GM12878 (cell line): ENCODE data around the gene A1BG. TPM values are rescaled to one million over a fixed set of nuclear protein-coding genes. Genes with fewer than 3 reads are reported as not detected.

ENCODE experiments used
- BHLHE40 ChIP-seq, 2 experiments: fragments of 450-650 bp in 1 of 2; IDR thresholded peaks; 2 replicates each; pipeline ENCODE4 v1.6.1; 2011 to 2017; ENCODE audit warnings: low read depth in 2 of 2, borderline replicate concordance in 1 of 2, improper control_type of control experiment in 1 of 2, low read length in 1 of 2, mild to moderate bottlenecking in 1 of 2
- CBFB ChIP-seq: IDR thresholded peaks from 2 replicates; pipeline ENCODE4 v1.6.1; 2016; ENCODE audit warnings: antibody characterized with exemption, low read depth
- HCFC1 ChIP-seq: fragments of 150-350 bp; IDR thresholded peaks from 2 replicates; pipeline ENCODE4 v1.6.1; 2014; ENCODE audit warnings: low read length
- JUND ChIP-seq: IDR thresholded peaks from 2 replicates; pipeline ENCODE4 v1.6.1; 2012; ENCODE audit warnings: low read depth, mild to moderate bottlenecking, low read length, improper control_type of control experiment, moderate library complexity
- NFXL1 ChIP-seq: fragments of 450-650 bp; IDR thresholded peaks from 2 replicates; pipeline ENCODE4 v1.6.1; 2017; ENCODE audit warnings: antibody characterized with exemption, mild to moderate bottlenecking, borderline replicate concordance
- SIX5 ChIP-seq: IDR thresholded peaks from 2 replicates; pipeline ENCODE4 v1.6.1; 2011; ENCODE audit warnings: mild to moderate bottlenecking, low read depth, low read length, moderate library complexity; ENCODE audit not compliant: severe bottlenecking
- polyA plus RNA-seq, 11 experiments: library from polyadenylated mRNA; depleted of rRNA in 4 of 11; unstranded in 6 of 11; stranded (reverse) in 5 of 11; fragments of >200 nt; fragmentation: Nextera tagmentation in 4 of 11; fragmentation: Illumina TruSeq in 1 of 11; extraction: Ambion mirVana in 4 of 11; extraction: Trizol in 1 of 11; gene quantifications; 1 replicate in 1 of 11; 2 replicates in 10 of 11; pipeline versions ENCODE4 v1.2.1 to v1.2.3, GENCODE V29; 2011 to 2016; ENCODE audit warnings: inconsistent platforms in 2 of 11, missing spikeins in 2 of 11, low read depth in 1 of 11
- total RNA-seq, 4 experiments: library from RNA; depleted of rRNA in 3 of 4; stranded (reverse); fragments of >200 nt in 3 of 4; fragmentation: Illumina TruSeq in 1 of 4; extraction: Trizol in 1 of 4; gene quantifications; 2 replicates each; pipeline versions ENCODE4 v1.2.1 to v1.2.3, GENCODE V29; 2013 to 2021
- TF ChIP-seq, protein P1 (sequence below): fragments of 450-650 bp; IDR thresholded peaks from 2 replicates; pipeline ENCODE4 v1.6.1; 2017; ENCODE audit warnings: low read depth, mild to moderate bottlenecking, moderate library complexity
- TF ChIP-seq, protein P2 (sequence below): IDR thresholded peaks from 2 replicates; pipeline ENCODE4 v1.6.1; 2012; ENCODE audit warnings: improper control_type of control experiment, low read depth, low read length; ENCODE audit not compliant: insufficient replicate concordance
- TF ChIP-seq, protein P3 (sequence below): fragments of 450-650 bp; IDR thresholded peaks from 2 replicates; pipeline ENCODE4 v1.6.1; 2018; ENCODE audit warnings: borderline replicate concordance, mild to moderate bottlenecking; ENCODE audit not compliant: partially characterized antibody
- TF ChIP-seq, protein P4 (sequence below): fragments of 450-650 bp; formaldehyde crosslinking; IDR thresholded peaks from 2 replicates; pipeline ENCODE4 v1.4.0; 2022; ENCODE audit warnings: mild to moderate bottlenecking, moderate library complexity
- TF ChIP-seq, protein P5 (sequence below): fragments of 450-650 bp; formaldehyde crosslinking; IDR thresholded peaks from 2 replicates; pipeline ENCODE4 v1.5.0; 2022; ENCODE audit warnings: mild to moderate bottlenecking, missing genetic modification characterization

Gene A1BG
- total and polyA plus RNA-seq, 10 of the 15 experiments (the other 5 are each of a cell fraction or from before 2014, with no cell fraction given): 0.34 to 29.6 (median 11.8) TPM

DNA sequence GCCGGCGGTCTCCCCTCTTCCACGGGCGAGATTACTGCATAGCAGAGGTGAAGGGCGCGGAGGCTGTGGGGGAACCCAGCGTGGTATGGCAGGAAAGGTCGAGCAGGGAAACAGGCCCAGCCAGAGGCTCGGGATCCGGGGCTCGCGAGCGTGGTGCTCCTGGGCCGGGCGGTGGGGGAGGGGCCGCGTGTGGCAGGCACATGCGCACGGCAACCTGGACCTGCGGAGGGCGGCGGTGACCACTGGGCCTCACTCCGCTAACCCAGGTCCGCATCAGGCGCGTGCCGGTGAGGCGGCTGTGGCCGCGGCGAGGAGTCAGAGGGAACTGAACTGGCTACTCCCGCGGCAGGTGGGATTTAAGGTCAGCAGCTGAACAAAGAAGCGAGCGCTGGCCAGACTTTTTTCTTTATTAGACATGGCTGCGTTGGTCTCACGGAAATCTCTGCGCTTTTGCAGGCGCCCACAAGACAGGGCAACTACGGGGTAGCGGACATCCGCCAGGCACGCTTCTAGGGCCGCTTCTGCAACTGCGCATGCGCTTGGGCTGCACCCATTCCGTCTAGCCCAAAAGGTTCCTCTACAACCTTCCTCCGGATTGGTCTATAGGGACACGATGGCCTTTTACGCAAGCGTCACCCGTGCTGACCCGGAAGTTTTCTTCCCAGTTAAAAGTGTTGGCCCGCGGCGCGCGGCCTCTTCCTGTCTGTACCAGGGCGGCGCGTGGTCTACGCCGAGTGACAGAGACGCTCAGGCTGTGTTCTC, 33.5 kb upstream of the A1BG start, which contains the start of gene RPS5 (continued):
- TF ChIP-seq, protein P1, sequence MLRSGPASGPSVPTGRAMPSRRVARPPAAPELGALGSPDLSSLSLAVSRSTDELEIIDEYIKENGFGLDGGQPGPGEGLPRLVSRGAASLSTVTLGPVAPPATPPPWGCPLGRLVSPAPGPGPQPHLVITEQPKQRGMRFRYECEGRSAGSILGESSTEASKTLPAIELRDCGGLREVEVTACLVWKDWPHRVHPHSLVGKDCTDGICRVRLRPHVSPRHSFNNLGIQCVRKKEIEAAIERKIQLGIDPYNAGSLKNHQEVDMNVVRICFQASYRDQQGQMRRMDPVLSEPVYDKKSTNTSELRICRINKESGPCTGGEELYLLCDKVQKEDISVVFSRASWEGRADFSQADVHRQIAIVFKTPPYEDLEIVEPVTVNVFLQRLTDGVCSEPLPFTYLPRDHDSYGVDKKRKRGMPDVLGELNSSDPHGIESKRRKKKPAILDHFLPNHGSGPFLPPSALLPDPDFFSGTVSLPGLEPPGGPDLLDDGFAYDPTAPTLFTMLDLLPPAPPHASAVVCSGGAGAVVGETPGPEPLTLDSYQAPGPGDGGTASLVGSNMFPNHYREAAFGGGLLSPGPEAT: no peak; the same call in 1 of the 2 replicates
- TF ChIP-seq CBFB: peak; percentile 94
- TF ChIP-seq SIX5: peak; percentile 59
- TF ChIP-seq HCFC1: peak; percentile 79
- TF ChIP-seq NFXL1: no peak
- TF ChIP-seq, protein P2, sequence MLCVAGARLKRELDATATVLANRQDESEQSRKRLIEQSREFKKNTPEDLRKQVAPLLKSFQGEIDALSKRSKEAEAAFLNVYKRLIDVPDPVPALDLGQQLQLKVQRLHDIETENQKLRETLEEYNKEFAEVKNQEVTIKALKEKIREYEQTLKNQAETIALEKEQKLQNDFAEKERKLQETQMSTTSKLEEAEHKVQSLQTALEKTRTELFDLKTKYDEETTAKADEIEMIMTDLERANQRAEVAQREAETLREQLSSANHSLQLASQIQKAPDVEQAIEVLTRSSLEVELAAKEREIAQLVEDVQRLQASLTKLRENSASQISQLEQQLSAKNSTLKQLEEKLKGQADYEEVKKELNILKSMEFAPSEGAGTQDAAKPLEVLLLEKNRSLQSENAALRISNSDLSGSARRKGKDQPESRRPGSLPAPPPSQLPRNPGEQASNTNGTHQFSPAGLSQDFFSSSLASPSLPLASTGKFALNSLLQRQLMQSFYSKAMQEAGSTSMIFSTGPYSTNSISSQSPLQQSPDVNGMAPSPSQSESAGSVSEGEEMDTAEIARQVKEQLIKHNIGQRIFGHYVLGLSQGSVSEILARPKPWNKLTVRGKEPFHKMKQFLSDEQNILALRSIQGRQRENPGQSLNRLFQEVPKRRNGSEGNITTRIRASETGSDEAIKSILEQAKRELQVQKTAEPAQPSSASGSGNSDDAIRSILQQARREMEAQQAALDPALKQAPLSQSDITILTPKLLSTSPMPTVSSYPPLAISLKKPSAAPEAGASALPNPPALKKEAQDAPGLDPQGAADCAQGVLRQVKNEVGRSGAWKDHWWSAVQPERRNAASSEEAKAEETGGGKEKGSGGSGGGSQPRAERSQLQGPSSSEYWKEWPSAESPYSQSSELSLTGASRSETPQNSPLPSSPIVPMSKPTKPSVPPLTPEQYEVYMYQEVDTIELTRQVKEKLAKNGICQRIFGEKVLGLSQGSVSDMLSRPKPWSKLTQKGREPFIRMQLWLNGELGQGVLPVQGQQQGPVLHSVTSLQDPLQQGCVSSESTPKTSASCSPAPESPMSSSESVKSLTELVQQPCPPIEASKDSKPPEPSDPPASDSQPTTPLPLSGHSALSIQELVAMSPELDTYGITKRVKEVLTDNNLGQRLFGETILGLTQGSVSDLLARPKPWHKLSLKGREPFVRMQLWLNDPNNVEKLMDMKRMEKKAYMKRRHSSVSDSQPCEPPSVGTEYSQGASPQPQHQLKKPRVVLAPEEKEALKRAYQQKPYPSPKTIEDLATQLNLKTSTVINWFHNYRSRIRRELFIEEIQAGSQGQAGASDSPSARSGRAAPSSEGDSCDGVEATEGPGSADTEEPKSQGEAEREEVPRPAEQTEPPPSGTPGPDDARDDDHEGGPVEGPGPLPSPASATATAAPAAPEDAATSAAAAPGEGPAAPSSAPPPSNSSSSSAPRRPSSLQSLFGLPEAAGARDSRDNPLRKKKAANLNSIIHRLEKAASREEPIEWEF: no peak
- TF ChIP-seq JUND: no peak
- TF ChIP-seq, protein P3, sequence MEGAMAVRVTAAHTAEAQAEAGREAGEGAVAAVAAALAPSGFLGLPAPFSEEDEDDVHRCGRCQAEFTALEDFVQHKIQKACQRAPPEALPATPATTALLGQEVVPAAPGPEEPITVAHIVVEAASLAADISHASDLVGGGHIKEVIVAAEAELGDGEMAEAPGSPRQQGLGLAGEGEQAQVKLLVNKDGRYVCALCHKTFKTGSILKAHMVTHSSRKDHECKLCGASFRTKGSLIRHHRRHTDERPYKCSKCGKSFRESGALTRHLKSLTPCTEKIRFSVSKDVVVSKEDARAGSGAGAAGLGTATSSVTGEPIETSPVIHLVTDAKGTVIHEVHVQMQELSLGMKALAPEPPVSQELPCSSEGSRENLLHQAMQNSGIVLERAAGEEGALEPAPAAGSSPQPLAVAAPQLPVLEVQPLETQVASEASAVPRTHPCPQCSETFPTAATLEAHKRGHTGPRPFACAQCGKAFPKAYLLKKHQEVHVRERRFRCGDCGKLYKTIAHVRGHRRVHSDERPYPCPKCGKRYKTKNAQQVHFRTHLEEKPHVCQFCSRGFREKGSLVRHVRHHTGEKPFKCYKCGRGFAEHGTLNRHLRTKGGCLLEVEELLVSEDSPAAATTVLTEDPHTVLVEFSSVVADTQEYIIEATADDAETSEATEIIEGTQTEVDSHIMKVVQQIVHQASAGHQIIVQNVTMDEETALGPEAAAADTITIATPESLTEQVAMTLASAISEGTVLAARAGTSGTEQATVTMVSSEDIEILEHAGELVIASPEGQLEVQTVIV: peak; percentile 53
- TF ChIP-seq BHLHE40 (IDR thresholded peaks at IDR 0.05; ENCODE audit: borderline replicate concordance in 1 of 2, low read depth in 2 of 2, low read length in 1 of 2): peak; percentile 92 to 95
- TF ChIP-seq, protein P4, sequence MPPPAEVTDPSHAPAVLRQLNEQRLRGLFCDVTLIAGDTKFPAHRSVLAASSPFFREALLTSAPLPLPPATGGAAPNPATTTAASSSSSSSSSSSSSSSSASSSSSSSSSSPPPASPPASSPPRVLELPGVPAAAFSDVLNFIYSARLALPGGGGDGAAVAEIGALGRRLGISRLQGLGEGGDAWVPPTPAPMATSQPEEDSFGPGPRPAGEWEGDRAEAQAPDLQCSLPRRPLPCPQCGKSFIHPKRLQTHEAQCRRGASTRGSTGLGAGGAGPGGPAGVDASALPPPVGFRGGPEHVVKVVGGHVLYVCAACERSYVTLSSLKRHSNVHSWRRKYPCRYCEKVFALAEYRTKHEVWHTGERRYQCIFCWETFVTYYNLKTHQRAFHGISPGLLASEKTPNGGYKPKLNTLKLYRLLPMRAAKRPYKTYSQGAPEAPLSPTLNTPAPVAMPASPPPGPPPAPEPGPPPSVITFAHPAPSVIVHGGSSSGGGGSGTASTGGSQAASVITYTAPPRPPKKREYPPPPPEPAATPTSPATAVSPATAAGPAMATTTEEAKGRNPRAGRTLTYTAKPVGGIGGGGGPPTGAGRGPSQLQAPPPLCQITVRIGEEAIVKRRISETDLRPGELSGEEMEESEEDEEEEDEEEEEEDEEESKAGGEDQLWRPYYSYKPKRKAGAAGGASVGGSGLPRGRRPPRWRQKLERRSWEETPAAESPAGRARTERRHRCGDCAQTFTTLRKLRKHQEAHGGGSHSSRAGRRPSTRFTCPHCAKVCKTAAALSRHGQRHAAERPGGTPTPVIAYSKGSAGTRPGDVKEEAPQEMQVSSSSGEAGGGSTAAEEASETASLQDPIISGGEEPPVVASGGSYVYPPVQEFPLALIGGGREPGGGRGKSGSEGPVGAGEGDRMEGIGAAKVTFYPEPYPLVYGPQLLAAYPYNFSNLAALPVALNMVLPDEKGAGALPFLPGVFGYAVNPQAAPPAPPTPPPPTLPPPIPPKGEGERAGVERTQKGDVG (CRISPR knock-in tag): no peak
- TF ChIP-seq, protein P5, sequence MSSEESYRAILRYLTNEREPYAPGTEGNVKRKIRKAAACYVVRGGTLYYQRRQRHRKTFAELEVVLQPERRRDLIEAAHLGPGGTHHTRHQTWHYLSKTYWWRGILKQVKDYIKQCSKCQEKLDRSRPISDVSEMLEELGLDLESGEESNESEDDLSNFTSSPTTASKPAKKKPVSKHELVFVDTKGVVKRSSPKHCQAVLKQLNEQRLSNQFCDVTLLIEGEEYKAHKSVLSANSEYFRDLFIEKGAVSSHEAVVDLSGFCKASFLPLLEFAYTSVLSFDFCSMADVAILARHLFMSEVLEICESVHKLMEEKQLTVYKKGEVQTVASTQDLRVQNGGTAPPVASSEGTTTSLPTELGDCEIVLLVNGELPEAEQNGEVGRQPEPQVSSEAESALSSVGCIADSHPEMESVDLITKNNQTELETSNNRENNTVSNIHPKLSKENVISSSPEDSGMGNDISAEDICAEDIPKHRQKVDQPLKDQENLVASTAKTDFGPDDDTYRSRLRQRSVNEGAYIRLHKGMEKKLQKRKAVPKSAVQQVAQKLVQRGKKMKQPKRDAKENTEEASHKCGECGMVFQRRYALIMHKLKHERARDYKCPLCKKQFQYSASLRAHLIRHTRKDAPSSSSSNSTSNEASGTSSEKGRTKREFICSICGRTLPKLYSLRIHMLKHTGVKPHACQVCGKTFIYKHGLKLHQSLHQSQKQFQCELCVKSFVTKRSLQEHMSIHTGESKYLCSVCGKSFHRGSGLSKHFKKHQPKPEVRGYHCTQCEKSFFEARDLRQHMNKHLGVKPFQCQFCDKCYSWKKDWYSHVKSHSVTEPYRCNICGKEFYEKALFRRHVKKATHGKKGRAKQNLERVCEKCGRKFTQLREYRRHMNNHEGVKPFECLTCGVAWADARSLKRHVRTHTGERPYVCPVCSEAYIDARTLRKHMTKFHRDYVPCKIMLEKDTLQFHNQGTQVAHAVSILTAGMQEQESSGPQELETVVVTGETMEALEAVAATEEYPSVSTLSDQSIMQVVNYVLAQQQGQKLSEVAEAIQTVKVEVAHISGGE (CRISPR knock-in tag): peak; percentile 47; the same call in 1 of the 2 replicates
